Activated CD4-positive, alpha-beta T cell treated with anti-CD3 and anti-CD28 coated beads, Interleukin-2, Interleukin-4, amounts not matched to agents 100 ng/mL and 50 ng/mL, durations not matched to agents 16 hours and 8 hours (primary cell): ENCODE measurements around the gene TET2.

Source experiments
- DNase-seq: peaks from one replicate; pipeline ENCODE4 v3.0.0-alpha.2; 2020; ENCODE audit warnings: low spot score

Gene TET2

DNA sequence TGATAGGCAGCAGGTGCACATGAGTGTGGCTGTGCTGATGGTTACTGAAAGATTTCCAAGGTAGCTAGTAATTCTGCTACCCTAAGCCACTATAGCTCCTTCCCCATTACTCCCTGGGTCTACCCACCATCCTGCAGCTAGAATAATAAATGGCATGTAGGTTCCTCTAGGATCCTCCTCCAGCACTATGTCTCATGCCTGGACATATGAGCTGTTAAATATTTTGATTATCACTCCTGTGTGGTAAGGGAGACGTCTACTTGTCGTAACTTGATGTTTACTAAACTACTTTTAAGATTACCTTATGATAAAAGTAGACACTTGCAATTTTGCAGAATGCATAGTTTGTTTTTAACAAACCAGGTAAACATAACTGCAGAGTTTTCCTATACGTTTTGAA is 35.5 kb downstream of the TET2 start:
- DNase-seq: no peak

DNA sequence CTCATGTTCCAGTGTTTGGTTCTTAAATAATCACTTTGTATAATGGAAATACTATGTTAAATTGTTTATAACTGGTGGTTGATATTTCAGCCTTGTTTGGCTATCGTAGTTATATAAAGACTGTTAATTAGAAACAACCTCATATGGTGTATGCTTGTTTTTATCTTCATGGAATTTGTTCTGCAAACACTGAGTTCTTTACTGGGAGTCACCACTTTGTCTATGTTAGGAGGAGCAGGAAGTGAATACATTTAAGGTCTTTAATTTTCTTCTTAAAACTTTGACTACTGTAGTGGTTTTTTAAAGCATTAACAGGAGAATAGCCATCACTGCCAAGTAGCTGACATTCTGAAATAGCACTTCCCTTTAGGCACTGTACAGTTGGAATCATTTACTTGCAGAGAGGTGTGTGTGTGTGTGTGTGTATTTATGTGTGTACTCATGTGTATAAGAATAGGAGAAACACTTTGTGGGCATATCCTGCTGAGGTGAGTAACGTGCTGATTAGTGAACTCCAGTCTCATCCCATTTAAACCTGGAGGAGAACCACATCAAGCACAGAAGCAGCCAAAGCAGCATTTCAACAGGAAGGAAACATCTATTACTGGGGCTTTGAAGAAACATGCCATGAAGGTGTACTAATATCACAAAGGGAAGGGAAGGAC is 37.8 kb downstream of the TET2 start:
- DNase-seq: no peak

DNA sequence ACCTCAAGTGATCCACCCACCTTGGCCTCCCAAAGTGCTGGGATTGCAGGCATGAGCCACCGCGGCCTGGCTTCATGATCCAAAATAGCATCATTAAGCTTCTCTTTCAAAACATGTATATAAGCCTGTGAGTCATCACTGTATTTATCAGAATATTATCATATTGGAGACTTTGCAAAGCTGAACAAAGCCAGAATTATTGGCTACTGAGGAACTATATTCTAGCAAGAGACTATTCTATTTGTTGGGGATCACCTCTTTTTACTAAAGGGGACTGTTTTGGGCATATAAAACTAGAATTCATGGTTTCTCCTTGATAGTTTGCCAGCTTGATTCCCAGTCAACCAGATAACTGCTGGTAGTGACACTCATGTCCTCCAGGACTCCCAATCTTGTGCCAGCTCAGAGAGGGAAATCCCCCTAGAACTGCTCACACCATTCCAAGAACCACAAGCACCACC is 40.1 kb downstream of the TET2 start:
- DNase-seq: no peak

DNA sequence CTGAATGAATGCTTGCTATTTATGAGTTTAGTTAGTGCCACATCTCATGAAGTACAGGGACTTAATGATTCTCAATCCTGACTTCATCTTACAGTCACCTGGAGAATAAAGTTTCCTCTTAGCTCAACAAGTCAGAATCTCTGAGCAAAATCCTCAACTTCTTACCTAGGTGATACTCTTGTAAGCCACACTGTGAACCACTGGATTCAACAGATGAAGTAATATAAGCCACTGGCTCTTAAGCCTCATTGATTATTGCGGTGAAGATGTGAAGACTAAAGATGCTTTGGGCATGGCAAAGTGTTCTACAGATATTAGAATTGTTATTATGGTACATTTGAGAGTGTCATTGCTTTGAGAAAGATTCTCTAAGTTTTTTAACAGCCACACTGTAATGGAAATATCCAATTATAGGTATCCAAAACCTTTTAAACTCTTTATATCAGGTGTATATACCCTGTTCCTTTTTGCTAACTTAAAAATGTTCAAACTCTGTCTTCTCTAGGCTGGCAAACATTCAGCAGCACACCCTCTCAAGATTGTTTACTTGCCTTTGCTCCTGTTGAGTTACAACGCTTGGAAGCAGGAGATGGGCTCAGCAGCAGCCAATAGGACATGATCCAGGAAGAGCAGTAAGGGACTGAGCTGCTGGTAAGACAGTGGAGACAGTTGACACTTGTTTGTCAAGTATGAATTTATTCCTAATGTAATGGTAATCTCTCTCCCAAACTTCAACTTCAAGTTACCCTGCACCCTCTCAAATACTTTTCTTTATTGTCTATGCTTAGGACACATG is 43.4 kb downstream of the TET2 start:
- no peak for DNase-seq

DNA sequence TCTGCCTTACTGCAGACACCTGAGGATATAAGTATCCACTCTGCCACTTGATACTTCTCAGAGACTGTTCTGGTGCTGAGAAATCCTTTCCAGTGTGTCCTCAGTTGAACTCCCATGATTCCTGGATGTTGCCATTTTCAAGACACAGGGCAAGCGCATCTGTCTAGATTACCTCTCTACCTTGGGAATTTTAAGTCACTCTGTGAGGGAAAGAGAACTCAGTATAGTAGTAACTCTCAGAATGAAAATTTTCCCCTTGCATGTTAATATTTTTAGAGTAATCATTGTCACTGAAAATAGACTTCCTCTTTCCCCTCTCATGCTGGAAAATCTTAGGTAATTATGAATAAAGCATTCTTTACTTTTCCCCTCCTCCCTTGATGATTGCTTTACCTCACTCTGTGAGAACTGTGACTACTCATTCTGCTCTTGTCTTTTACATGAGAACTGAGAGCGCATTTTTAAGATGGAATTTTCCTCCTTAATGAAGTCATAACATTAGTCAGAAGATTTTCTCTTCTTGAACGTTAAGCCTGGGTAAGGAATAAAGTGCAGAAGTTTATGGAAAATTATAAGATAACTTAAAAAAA is 45.0 kb downstream of the TET2 start:
- DNase-seq: peak; percentile 55

DNA sequence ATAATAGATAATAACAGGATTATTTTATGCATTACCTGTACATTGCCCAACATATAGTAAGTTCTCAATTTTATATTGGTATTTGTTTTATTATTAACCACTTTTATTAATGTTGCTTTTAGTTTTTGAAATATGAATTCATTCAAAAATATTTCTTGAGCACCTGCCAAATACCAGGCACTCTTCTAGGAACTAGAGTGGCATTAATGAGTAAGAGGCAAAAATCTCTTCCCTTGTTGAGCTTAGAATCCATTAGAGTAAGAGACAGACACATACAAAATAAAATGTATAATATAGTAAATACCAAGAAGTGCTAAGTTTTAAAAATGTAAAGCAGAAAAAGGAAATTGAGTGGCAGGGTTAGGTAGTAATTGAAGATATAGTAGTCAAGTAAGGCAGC is 45.8 kb downstream of the TET2 start:
- no peak for DNase-seq

DNA sequence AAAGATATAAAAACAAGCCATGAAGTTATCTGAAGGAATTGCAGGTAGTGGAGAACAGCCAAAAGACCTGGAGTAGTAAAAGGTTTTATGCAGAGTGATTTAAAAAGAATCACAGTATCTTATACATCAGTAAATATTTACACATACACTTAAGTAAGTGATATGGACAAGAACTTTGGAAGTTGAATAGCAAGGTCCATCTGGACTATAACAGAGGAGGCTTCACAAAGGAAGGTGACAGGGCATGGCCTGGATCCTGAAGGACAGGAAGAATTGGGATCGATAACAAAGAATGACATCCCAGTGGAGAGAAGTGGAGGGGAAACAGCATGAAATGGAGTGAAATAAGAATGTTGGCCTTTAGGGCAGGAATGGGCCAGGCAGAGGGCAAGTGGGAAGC is 46.2 kb downstream of the TET2 start:
- DNase-seq: no peak

DNA sequence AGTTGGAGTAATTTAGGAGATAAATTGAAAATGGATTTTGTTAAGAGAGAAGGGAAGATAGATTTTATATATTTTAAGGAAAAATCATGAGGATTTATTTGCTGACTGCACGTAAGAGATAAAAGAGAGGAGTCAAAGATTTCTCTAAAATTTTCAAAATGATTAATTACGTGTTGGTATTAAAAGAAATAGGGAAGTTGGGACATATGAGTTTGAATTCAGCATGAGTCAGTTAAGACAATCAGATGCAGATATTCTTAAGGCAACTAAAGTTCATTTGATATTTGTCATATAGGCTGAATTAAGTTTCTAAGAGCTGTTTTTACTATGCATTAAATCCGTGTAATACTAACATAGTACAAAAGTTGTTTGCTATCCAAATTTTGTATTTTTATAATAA is 46.9 kb downstream of the TET2 start:
- DNase-seq: no peak

DNA sequence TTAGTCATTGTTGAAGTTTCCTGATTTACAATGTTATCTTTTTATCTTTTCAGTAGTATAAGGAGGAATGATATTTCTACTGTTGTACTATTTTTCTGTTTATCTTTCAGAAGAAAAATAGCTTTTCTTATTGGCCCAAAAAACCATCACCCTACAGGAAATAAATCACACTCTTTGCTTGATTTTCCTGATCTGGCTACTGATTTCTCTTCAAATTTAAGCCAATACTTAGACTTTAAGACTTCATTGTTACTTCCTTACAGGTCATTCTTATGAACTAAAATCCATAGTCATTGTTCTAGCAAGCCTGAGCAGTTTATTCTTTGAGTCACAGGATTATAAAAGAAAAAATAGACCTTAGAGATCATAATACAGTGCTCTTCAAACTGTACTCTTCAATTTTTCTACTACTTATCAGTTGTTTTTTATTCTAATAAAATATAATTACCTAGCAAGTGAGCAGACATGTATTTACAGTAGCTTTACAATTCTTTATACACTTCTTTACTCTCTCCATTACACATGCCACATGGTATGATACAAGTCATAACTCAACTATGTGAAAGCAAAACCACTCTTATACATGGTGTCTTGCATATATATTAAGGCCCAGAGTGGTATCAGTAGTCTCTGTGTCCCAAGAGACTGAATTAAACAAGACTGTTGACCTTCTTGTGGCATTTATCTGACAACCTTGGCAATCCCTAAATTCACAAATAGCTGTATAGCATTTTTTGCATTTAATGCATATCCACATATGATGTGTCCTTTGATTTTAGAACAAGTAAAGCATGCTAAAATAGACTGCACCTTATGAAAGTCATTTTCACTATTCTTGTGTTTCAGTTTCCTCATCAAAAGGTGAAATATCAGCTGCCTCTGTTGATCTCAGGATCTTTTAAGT is 47.9 kb downstream of the TET2 start:
- DNase-seq: peak; percentile 27

DNA sequence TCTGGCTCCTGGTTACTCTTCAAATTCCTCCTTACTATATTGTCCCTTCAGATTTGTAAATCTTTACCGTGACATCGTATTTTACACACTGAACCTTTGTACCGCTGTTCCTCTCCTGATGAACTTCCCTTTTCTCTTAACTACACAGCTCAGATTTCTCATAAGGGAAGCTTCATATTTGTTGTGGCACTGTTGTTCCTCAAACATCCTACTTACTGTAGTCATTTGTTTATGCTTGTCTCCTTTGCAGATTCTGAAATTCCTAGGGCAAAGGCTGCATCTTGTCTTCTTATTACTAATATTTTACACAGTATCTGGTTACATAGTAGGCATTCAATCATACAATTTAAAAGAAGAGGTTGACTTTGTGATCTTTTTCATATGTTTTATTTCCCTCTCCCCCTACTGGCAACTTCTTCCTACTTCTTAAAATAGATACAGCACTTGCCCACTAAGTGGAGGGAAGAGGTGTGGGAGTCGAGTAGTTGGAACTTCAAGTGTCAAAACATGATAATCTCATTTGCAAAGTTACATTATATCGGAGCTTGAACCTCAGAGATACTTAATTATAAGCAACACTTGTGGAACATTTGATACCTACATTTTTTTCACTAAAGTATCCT is 50.0 kb downstream of the TET2 start:
- no peak for DNase-seq

DNA sequence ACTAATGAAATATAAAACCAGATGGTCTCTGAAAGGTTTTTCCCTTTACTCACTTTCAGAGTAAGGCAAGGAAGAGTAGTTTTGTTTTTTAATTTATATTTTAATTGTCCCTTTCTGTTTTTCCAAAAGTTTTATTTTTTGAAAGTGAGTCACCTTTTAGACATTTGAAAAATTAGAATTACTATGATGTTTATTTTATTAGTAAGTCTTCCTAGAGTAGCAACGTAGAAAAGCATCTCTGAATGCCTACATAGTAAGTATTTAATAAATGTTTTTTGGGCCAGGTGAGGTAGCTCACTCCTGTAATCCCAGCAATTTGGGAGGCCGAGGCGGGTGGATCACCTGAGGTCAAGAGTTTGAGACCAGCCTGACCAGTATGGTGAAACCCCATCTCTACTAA is 51.1 kb downstream of the TET2 start:
- no peak for DNase-seq

DNA sequence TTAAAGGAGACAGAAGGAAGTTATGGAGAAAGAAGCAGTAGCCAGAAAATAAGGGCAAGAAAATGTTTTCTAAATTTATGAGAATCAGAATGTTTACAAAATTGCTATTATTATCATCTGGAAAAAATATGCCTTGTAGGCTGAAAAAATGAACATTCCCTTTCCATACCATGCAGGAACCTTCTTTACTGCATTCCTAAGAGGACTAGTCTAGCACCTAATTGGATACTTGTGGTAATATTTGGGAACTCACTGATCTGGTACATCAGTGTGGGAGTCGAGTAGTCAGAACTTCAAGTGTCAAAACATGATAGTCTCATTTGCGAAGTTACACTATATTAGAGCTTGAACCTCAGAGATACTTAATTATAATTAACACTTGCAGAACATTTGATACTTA is 51.9 kb downstream of the TET2 start:
- DNase-seq: no peak

DNA sequence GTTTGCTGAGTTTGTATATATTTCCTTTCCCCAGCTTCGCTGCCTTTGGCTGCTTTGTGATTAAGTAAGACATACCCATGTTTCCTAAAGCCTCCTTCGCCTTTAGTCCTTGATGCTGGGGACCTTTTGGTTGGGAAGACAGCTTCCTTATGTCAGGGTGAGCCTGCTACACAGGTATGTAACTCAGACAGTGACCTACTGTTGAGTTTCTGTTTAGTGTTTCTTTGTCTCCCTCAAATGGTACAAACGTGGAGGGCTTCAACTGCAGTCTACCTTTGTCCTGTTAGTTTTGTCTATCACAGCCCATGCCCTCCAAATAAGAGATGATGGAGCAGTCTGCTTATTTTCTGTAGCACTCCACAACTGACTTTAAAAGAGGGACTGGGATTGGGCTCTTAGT is 59.5 kb downstream of the TET2 start:
- DNase-seq: no peak

DNA sequence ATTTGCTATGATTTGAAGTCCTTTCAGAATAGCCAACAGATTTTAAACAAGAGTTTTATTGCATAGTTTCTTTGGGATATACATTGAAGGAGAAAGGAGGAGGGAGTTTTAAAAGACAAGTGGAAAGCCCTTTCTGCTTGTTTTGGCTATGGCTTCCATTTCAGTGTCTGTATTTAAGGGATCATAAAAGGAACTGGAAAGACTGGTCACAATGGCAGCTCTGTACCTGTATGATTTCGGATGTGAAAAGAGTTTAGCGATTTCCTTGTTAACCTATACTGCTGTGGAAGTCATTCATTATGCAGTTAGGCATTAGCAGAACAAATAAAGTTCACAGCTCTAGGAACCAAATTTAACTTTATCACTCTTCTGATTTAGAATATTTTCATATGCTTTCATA is 60.7 kb downstream of the TET2 start:
- DNase-seq: no peak

DNA sequence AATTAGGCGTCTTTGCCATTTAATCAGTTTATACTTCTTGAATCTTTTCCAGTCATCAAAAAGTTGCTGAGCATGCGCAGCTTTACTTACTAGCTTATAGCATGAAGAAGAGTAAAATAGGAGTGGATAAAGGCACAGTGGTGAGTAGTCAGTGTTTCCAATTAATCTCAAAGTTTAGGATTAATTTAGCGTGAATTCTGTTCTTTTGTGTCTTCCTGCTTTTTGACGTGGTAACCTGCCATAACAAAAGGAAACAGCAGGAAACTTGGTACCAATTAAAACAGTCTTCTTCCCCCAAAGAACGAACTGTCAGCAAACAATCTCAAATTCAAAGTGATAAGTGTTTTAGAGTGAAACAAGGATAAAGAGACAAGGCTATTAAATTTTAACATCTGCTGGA is 61.9 kb downstream of the TET2 start:
- DNase-seq: no peak

DNA sequence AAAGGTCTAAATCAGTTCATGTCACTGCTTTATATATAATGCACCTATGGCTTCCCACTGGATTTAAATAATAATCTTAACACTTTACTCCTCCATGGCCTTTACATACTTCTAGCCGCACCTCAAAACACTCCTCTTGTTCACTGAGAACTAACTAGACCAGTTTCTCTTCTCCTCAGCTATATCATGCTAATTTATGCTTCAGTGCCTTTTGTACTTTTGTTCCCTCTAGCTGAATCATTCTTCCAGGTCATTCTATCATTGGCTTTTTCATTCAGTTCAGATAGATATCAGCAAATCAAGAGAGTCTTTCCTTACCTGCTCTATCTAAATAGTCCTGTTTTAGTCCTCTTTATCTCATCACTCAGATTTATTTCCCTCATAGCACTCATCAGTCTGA is 64.2 kb downstream of the TET2 start:
- no peak for DNase-seq

DNA sequence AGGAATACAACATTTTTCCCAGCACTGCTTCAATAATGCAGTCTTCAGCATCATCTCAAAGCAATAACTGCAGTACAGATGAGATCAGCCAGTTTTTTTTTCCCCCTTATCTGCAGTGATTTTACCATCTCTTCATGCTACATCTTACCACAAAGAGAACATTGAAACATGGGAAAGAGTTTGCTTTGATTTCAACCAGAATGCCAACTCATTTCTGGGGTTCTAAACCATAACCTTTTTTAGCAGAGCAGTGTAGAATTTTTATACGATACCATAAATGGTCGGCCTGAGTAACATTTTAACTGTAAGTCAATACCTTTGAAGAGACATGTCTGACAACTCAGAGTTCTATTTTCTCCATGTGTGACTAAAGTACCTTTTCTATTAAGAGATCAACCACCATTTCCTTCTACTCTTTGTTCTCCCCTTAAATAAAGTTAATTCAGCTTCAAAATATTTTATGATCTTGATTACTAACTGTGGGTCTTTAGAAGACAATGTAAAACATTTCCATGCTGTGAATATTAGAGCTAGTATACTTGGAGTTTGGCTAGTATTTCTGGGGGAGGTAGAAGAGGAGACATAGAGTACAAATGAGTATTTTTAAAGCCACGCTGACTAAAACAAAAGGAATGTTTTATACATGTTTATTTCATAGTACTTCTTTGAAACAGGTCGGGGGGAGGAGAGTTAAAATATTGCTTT is 69.1 kb downstream of the TET2 start:
- peak; percentile 73 for DNase-seq

DNA sequence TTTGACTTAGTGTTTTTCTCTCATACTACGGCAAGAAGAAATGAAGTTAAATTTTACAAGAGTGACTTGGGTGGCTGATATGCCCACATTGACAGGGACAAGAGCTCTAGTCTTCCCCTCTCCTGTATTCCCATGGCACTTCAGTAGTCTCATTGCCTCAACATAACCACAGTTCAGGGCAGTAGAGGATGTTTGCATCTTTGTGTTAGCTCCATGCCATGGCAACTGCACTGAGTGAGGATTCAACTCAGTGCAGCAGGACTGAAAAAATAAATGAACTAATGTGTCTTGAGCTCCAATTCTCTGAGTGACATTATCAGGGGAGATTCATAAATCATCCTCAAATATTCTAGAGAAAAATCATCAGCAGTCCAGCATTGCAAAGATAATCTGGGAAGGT is 78.8 kb downstream of the TET2 start:
- no peak for DNase-seq

DNA sequence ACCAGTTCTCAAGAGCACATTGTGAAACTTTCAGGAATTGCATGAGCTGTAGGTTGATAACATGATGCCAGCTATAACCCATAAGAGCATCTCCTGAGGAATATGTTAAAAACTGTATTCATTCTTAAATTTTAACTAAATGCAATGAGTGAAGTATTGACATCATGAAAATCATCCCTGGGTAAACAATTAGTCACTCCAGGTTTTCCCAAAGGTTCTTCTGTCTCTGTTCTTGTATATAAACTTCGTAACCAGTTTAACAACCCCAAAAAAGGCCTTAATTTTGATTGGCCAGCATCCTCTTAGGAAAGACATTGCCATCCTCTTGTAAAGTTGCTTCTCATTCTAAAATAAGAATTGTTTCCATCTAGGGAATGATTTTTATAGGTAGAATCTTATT is 80.4 kb downstream of the TET2 start:
- DNase-seq: no peak

DNA sequence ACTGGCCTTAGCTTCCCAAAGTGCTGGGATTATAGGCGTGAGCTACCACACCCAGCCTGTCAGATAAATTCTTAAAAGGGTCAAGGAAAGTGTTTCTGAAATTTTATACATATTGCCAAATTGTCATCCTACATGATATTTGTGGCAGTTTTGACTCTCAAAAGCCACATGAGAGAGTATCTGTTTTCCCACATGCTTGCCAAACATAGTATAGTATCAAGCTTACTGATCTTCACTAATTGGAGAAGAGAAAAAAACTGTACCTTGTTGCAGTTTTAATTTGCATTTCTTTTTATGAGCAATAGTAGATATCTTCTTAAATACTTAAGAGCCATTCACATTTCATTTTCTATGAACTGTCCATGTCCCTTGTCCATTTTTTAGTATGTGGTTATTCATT is 83.6 kb downstream of the TET2 start:
- DNase-seq: no peak

DNA sequence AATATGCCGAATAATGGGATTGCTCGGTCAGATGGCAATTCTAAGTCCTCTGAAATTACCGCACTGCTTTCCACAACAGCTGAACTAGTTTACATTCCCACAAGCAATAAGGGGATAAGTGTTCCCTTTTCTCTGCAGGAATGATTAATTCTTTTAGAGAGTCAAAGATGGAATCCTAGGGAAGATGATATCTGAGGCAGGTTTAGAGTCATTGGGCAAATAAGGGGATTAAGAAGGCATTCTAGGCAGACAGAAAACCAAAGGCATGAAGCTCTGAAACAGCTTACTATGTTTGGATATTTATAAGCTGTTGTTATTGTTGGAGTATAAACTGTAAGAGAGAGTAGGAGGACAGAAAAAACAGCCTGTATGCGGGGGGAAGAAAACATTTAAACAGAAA is 85.7 kb downstream of the TET2 start:
- no peak for DNase-seq
